GM18520 (cell line): ENCODE data around the gene TSSK3.
"Not testable (repeated sequence)": the region's sequence is repeated elsewhere in the genome, so short reads cannot be mapped to it uniquely, and the experiment has no call there.

Source experiments
- ATAC-seq: cut with Tn5 transposase; IDR thresholded peaks from one replicate; pipeline ENCODE4 v1.9.1; 2021; ENCODE audit not compliant: unreplicated experiment

Gene TSSK3

DNA sequence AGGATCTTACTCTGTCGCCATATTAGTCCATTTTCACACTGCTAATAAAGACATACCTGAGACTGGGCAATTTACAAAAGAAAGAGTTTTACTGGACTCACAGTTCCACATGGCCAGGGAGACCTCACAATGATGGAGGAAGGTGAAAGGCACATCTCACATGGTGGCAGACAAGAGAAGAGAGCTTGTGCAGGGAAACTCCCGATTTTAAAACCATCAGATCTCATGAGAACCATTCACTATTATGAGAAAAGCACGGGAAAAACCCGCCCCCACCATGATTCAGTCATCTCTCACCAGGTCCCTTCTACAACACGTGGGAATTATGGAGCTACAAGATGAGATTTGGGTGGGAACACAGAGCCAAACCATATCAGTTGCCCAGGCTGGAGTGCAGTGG lies 34.2 kb downstream of the TSSK3 start:
- ATAC-seq = not testable (repeated sequence)

DNA sequence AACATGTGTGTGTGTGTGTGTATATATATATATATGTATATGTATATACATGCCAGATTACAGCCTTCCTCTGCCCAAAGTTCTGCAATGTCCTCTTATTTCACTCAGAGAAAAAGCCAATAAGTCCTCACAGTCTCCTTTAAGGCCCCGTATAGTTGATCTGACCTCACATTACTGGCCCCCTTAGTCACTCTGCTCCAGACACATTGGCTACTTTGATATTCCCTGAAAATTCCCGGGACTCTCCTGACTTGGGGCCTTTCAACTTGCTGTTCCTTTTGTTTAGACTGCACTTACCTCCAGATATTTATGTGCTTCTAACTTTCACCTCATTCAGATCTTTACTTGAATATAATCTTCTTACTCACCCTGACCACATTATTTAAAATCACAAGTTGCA lies 36.1 kb downstream of the TSSK3 start:
- no peak for ATAC-seq

DNA sequence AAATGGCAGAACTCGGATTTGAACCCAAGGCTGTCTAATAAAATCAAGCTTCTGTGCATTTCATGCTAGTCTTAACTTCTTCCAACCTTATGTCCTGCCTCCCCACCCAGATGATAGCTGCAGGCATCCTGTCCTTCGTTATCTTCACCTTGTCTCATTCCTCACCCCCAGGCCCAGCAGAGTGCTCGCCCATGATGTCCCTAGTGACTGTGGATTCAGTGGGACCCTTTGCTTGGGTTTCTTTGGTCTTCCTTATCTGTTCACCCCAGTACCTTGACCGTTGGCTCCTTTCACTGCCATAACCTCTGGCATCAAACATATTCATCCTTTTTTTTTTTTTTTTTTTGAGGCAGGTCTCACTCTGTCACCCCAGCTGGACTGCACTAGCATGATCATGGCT lies 37.5 kb downstream of the TSSK3 start:
- no peak for ATAC-seq

DNA sequence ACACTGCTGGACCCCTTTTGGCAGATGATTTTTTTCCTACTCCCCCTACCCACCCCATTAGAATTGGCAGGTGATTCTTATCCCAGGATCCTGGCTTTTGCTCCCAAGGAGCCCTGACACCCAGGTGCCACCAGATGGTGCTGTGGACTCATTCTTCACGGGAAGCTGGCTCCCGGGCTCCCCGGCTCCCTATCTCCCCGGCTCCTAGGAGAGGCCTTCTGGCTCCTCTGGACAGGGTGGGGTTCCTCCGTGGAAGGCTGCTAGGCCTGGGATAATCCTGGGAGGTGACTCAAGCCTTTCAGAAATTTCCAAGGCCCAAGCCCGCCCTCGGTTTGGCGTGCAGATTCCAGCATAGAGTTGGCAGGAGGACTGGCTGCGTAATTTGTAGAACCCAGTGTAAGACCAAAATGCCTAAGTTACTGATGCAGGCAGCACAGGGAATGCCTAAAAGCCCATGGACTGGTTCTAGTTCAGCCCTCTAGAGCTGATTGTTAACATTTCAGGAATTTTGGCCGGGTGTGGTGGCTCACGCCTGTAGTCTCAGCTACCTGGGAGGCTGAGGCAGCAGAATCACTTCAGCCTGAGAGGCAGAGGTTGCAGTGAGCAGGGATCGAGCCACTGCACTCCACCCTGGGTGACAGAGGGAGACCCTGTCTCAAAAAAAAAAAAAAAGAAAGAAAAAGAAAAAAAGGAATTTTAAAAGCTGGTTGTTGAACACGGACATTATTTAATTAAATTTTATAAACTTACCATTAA lies 38.7 kb downstream of the TSSK3 start:
- no peak for ATAC-seq

DNA sequence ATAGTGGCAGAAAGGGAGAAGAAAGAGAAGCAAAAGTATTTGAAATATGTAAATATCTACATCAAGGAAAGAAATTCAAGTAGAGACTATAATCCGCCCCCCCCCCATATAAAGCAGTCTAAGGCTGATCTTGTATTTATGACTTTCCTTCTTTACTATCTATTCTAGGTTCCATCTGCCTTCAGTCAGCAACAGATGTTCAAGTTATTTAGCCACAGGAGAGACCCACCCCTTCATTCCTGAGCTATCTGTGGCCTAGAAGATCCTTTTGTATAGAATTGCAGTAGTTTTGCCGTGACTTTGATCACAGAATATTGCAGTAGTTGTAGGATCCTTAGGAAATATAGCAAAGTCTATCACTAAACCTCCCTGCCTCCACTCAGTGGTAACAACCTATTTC lies 42.6 kb downstream of the TSSK3 start:
- no peak for ATAC-seq

GRCh38 chr1:32405672-32406467 lies 43.5 kb downstream of the TSSK3 start:
- no peak for ATAC-seq

DNA sequence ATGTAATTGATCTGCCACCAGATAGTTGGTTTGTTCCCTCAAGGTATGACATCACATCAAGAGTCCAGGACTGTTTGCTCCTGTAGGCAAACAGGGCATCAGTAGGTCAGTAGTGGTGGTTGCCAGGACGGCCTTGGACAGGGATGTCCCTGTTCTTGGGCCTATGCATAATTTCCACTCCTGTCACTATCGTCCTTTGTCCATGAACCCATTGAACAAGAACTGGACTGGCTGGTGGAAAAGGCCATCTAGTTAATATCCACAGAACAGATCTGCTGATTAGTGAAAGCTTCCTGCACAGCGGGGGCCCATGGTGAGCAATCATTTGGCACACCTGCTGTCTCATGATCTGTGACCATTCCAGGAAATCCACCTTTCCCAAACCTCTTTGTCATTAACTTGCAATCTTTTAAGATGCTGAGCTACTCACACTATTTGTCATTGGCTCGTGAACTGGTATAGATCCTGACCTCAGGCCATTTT lies 44.3 kb downstream of the TSSK3 start:
- no peak for ATAC-seq

DNA sequence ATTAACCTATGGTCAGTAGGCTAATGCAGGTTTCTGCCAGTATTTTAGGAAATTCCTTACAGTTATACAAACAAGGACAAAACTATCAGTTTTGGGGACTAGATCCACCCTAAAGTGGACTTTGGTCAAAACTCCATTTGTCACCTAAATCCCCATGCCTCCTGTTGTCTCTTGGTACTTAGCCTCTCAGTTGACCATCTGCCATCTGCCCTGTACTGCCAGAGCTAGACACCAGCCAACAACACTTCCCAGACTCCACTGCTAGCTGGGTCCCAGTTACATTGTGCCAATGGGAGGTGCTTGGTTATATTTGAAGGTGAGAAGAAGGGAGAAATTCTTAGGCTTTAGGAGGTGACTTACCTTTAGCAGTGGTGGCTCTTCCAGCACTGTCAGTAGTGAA lies 48.9 kb downstream of the TSSK3 start:
- no peak for ATAC-seq

DNA sequence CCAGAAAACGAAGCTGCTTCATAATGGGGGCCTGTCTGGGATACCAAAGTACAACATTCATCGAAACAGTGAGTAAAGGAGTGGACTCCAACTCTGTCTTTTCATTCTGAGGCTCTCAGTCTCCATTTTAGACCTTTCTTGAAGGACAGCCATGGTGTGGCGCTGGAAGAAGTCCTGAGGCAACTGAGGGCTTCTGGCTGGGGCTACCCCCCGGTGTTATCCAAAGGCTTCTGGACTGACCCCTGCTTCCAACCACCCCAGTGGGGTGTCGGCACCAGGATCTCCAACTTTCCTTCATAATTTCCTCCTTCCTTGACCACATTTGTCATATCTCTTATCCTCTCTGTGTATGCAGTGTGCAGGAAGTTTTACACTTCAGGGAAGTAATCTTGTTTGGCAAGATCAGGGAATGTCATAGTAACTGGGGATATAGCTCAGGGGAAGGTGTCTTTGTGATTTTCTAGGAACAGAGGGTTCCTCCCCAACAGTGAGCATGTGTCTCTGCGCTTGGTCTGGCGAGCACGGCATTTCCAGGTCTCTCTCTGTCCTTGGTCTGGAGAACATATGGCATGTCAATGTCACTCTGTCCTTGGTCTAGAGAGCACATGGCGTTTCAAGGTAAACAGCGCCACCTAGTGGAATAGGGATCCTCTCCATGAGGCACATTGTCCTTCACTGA lies 51.3 kb downstream of the TSSK3 start:
- ATAC-seq = no peak
